ENCODE results near the gene MAP6D1.

MAP6D1 gene

DNA sequence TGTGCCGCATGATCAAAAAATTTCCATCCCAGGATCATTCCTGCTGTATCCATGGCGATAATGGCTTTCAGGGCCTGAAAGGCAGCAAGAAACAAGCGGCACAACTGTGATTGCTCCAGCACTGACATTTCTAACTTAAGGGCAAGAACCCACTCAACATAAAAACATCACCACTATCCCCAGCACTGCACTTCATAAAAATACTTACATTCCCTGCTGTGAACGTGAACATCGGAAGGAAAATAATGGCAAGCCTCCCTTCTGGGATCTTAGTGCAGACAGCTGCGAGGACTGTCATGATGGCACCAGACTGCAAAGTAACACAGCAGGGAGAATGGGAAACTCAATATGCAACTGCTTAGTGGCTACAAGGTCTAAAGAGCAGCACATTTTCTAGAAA is 8.1 kb upstream of the MAP6D1 start:
- TF ChIP-seq, protein P1, sequence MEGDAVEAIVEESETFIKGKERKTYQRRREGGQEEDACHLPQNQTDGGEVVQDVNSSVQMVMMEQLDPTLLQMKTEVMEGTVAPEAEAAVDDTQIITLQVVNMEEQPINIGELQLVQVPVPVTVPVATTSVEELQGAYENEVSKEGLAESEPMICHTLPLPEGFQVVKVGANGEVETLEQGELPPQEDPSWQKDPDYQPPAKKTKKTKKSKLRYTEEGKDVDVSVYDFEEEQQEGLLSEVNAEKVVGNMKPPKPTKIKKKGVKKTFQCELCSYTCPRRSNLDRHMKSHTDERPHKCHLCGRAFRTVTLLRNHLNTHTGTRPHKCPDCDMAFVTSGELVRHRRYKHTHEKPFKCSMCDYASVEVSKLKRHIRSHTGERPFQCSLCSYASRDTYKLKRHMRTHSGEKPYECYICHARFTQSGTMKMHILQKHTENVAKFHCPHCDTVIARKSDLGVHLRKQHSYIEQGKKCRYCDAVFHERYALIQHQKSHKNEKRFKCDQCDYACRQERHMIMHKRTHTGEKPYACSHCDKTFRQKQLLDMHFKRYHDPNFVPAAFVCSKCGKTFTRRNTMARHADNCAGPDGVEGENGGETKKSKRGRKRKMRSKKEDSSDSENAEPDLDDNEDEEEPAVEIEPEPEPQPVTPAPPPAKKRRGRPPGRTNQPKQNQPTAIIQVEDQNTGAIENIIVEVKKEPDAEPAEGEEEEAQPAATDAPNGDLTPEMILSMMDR (IDR thresholded peaks at IDR 0.05; ENCODE audit: insufficient read depth, missing control alignments) = no peak
- DNase-seq (ENCODE audit: insufficient read length, low spot score) (no peak), FAIRE-seq (no peak)

DNA sequence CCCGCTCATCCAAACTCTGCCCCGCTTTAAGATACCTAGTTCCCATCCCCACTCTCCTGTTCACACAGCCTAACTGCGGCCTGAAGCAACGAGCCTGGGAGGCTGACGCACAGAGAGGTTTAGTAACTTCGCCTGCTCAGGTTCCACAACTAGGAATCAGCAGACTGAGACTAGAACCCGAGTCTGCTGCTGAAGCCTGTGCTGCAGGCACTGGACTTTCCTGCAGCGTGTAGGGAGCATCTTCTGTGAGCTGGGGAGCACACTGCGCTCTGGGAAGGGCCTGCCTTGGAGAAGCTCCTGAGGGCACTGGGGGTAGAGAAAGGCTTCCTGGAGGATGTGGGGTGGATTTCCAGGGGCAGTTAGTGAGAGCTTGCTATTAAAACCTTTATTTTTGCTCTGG is 4.8 kb upstream of the MAP6D1 start:
- FAIRE-seq = no peak
- TF ChIP-seq, protein P1 (IDR thresholded peaks at IDR 0.05; ENCODE audit: insufficient read depth, missing control alignments) = no peak
- DNase-seq (ENCODE audit: insufficient read length, low spot score) = no peak

DNA sequence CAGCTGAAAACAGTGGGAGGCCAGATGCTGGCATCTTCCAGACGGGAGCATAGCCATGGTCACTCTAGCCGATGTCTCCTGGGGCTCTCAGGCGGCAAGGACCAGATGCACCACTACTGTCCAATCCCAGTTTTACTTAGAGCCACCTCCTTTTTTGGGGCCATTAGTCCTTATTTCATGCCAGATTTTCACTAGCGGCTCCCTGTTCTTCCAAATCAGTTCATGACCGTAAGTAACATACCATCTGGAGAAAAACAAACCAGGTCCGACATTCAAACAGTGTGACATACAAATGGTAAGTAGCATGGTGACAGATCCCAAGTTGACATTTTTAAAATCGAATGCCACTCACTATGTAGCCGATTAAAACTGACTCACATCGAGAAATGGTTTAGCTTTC is 4.1 kb upstream of the MAP6D1 start:
- FAIRE-seq (no peak), DNase-seq (ENCODE audit: insufficient read length, low spot score) (no peak)
- TF ChIP-seq, protein P1 (IDR thresholded peaks at IDR 0.05; ENCODE audit: insufficient read depth, missing control alignments) = no peak

DNA sequence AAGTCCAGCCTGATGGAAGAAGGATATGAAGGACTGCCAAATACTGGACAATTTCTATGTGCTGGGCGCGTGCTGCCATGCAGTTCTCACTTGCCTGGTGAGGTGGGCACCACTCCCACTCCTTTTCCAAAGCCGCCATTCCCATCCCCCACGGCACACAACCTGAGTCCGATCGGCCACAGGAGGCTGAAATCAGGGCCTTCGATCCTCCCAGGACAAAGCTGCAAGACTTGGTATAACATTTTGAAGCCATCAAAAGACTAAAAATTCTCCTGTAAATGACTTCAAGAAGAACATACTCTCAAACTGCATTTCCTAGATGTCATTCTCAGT is 3.1 kb upstream of the MAP6D1 start:
- DNase-seq (ENCODE audit: insufficient read length, low spot score) (no peak), FAIRE-seq (no peak)
- TF ChIP-seq, protein P1 (IDR thresholded peaks at IDR 0.05; ENCODE audit: insufficient read depth, missing control alignments) = no peak

DNA sequence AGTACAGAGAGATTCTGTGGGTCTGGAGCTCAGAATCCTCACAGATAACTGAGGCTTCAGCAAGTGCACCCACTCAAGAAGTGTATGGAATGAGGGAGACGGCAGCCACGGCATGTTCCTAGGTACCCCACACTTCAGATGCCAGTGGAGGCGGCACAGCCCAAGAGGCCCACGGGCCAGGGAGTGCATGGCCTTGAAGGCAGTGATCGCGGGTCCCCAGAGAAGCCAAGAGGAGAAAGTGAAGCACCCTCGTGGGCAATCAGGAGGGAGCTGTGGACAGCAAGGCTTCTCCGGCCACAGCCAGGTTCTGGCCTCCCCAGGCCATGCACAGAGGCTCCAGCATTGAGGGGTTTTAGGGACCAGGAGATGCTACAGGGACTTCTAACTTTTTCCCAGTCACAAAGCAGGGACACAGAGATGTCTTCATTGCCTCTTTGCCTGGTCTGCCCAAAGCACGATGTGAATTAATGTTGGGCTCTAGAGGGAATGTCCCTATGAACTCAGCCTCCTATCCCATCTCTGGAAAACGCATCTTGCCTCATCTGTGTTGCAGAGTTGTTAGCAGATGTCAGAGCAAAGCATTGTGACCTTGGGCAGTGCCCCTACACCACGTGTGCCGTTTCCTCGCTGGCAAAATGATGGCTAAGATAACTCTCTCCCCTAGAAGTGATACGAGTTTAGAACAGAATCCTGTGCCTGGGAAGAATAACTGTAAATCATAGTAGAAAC is 2.6 kb upstream of the MAP6D1 start:
- FAIRE-seq = no peak
- TF ChIP-seq, protein P1 (IDR thresholded peaks at IDR 0.05; ENCODE audit: insufficient read depth, missing control alignments) = no peak
- no peak for DNase-seq (ENCODE audit: insufficient read length, low spot score)

DNA sequence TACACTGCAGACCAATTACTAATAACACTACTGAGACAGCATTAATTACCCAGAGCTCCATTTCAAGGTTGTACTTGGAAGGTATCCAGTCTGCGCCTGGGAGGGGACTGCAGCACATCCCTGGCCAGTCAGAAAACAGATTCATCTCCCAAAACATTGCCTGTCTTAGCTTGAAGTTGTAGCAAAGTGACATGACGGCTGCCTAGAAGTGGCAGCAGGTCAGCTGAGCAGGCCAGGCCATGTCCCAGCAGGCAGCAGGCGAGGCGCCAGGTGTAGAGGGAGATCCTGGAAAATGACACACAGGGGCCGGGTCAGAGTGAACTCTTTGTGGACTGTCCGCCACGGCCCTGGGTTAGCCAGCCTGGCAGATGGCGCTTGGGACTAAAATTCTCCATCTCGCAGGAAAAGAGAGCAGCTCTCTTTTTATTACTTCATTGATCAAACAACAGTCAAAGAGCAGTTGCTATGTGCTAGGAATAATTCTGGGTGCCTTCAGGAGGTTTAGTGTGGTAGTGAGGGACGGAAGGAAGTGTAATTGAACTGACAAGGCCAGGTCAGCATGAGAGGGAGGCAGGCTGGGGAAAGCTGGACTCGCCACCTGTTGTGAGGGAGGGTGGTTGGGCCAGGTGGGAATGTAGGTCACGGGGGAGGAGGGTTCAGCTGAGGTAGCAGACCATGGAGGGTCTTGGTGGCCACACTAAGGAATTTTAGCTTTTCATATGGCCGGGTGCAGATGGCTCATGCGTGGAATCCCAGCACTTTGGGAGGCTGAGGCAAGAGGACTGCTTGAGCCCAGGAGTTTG is 1.3 kb upstream of the MAP6D1 start:
- FAIRE-seq (no peak), DNase-seq (ENCODE audit: insufficient read length, low spot score) (no peak)
- TF ChIP-seq, protein P1 (IDR thresholded peaks at IDR 0.05; ENCODE audit: insufficient read depth, missing control alignments) = no peak
